Activated CD4-positive, alpha-beta T cell treated with anti-CD3 and anti-CD28 coated beads, Interleukin-2, amount 10 ng/mL, durations not matched to agents 24 days and 14 days (primary cell): Measurements from ENCODE around the gene GLT6D1. TPM values are rescaled to one million over a fixed set of nuclear protein-coding genes. Genes with fewer than 3 reads are reported as not detected.

ENCODE experiments used
- DNase-seq: peaks from one replicate; pipeline ENCODE4 v3.0.0; 2022
- H3K27ac Mint-ChIP-seq: one replicate; pipeline ENCODE4 v1.8.0; 2022; ENCODE audit warnings: mild to moderate bottlenecking, mixed read lengths
- H3K27me3 Mint-ChIP-seq: one replicate; pipeline ENCODE4 v1.8.0; 2022; ENCODE audit warnings: mixed read lengths
- H3K36me3 Mint-ChIP-seq: one replicate; pipeline ENCODE4 v1.8.0; 2022; ENCODE audit warnings: low read depth, mild to moderate bottlenecking, mixed read lengths
- H3K4me1 Mint-ChIP-seq: one replicate; pipeline ENCODE4 v1.8.0; 2021; ENCODE audit warnings: mixed read lengths
- H3K4me3 Mint-ChIP-seq: one replicate; pipeline ENCODE4 v1.8.0; 2022; ENCODE audit warnings: mild to moderate bottlenecking, moderate library complexity, mixed read lengths
- H3K9me3 Mint-ChIP-seq: one replicate; pipeline ENCODE4 v1.8.0; 2021; ENCODE audit warnings: mixed read lengths
- intact Hi-C: fragments of 100-400 bp; cut with micrococcal nuclease; formaldehyde crosslinking; loops from one replicate; pipeline ENCODE4 v1.15.1; 2023
- total RNA-seq: library from RNA; stranded (reverse); gene quantifications from 2 replicates; pipeline ENCODE4 v1.2.3, GENCODE V29; 2022

GLT6D1 gene
- total RNA-seq, 1 donor from 2014 or later: not detected

GRCh38 chr9:135601988-135602387 is 37.4 kb downstream of the GLT6D1 start:
- no peak overlapping the region for H3K27ac Mint-ChIP-seq
- peaks cover 12% of the 10 kb centered on the region for H3K27me3 Mint-ChIP-seq
- H3K36me3 Mint-ChIP-seq: no peaks in the 10 kb centered on the region
- H3K4me3 Mint-ChIP-seq: no peak overlapping the region
- H3K4me1 Mint-ChIP-seq: no peaks in the 10 kb centered on the region
- H3K9me3 Mint-ChIP-seq: no peaks in the 10 kb centered on the region
- intact Hi-C loops: no loop called here
- DNase-seq: no peak

DNA sequence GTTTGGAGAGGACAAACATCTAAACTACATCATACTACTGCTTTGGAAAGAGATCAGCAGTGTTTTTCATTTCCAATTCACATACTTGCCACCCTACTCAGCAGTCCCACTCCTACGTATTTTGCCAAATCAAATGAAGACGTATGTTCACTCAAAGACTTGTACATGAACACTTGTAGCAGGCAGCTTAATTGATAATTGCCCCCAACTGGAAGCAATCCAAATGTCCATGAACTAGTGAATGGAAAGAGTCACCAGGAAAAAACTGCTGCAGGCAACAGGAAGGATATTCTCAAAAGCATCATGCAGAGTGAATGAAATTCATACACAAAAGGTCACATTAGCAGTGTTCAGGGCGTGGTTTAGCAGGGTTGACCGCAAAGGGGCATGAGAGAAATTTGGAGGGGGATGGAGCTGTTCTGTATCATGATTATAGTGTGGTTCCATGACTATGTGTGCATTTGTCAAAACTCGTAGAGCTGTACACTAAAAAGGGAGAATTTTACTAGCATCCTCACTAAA is 39.0 kb downstream of the GLT6D1 start:
- no peak for DNase-seq
- Mint-ChIP-seq H3K4me3 (no peak overlapping the region), H3K36me3 (no peaks in the 10 kb centered on the region), H3K4me1 (no peaks in the 10 kb centered on the region), H3K27ac (no peak overlapping the region), H3K9me3 (no peaks in the 10 kb centered on the region), H3K27me3 (peaks cover 12% of the 10 kb centered on the region)
- intact Hi-C loops: no loop called here

DNA sequence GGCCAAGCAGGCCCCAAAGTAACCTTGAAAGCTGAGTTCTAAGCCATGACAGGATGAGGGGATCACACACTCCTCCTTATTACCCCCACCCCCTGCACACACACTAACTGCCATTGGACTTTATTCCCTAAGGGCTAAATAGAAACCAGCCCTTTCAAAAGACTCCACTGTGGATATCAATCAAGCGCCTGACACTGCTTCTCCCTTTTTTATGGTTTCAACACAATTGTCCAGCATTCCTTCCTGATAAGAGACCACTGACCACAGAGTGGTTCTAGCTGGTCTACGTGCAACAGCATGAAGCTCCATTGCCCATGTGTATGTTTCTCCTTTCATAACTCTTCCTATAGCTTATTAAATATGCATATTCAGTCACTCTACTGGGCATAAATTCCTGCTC is 43.1 kb downstream of the GLT6D1 start:
- Mint-ChIP-seq H3K4me1 (no peaks in the 10 kb centered on the region), H3K27ac (no peak overlapping the region), H3K4me3 (no peak overlapping the region), H3K27me3 (peaks cover 14% of the 10 kb centered on the region), H3K36me3 (no peaks in the 10 kb centered on the region), H3K9me3 (no peaks in the 10 kb centered on the region)
- intact Hi-C loops: no loop called here
- no peak for DNase-seq

GRCh38 chr9:135592625-135593024 is 46.7 kb downstream of the GLT6D1 start:
- no peaks in the 10 kb centered on the region for H3K9me3 Mint-ChIP-seq
- H3K4me3 Mint-ChIP-seq: no peak overlapping the region
- H3K27me3 Mint-ChIP-seq: peaks cover 2% of the 10 kb centered on the region
- intact Hi-C loops: no loop called here
- no peaks in the 10 kb centered on the region for H3K36me3 Mint-ChIP-seq
- H3K4me1 Mint-ChIP-seq: no peaks in the 10 kb centered on the region
- no peak overlapping the region for H3K27ac Mint-ChIP-seq
- no peak for DNase-seq

GRCh38 chr9:135592331-135592590 is 47.1 kb downstream of the GLT6D1 start:
- H3K9me3 Mint-ChIP-seq: no peaks in the 10 kb centered on the region
- intact Hi-C loops: no loop called here
- no peaks in the 10 kb centered on the region for H3K4me1 Mint-ChIP-seq
- no peak overlapping the region for H3K27ac Mint-ChIP-seq
- no peak overlapping the region for H3K4me3 Mint-ChIP-seq
- DNase-seq: no peak
- H3K36me3 Mint-ChIP-seq: no peaks in the 10 kb centered on the region
- peaks cover 2% of the 10 kb centered on the region for H3K27me3 Mint-ChIP-seq

DNA sequence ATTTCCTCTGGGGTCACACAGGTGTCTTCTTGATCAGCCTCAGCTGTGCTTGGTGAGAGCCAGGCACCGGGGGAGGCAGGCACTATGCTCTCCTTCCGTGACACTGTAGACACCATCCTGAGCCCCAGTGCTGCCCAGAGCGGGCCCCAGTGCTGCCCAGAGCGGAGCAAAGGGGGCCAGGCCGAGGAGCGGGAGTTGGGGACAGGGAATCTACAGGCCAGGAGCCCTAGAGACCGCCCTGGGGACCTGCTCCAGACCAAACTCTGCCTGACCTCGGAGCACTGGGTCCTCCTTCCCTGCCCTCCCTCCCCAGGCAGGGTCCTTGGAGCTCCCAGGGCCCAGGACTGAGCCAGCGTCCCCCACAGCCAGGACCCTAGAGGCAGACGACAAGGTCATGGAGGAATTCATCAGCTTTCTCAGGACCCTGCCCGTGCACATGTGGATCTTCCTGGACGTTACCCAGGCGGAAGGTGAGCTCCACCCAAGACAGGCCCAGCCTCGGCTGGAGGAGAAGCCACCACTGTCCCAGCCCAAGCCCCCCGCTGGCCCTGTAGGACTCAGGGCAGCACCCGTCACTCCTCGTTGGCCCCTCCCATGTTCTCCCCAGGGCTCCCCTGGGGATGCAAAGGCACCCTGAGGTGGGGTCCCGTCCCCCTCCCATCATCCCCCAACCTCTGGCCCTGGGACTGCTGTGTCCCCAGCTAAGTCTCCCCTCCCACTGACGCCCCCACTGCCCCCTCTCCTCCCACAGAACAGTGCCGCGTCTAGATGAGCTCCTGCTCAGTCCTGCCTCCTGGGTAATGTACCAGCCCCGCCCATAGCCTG is 47.6 kb downstream of the GLT6D1 start:
- no peak for DNase-seq
- Mint-ChIP-seq H3K4me1 (no peaks in the 10 kb centered on the region), H3K27ac (no peak overlapping the region), H3K27me3 (peaks cover 2% of the 10 kb centered on the region), H3K36me3 (no peaks in the 10 kb centered on the region), H3K9me3 (no peaks in the 10 kb centered on the region), H3K4me3 (no peak overlapping the region)
- intact Hi-C loops: no loop called here

DNA sequence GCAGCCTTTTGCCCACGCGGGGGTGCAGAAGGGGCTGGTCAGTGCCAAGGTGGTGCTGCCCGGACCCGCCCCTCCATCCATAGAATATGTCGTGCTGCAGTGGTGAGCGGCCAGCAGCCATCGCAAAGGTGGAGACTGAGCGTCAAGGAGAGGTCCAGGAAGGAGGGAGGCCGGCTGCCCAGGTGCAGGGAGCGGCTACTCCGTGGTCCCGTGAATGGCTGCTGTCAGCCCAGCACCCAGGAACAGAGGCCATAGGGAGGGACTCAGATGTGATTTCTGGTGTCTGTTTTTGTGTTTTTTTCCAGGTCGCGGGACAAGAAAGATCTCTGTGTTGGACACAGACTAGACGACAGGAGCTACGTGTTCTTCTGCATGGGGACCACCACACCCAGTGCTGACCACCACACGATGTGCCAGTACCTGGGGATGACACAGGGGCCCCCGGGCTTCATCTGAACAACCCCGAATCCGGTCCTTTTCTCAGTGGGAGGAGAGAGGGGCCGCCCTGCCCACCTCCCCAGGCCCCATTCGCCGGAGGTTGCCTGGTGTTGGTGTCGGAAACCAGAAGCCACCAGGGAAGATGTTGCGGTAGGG is 48.8 kb downstream of the GLT6D1 start:
- Mint-ChIP-seq H3K4me1 (no peaks in the 10 kb centered on the region), H3K9me3 (no peaks in the 10 kb centered on the region), H3K36me3 (no peaks in the 10 kb centered on the region), H3K27me3 (peaks cover 2% of the 10 kb centered on the region), H3K27ac (no peak overlapping the region), H3K4me3 (no peak overlapping the region)
- DNase-seq: no peak
- intact Hi-C loops: no loop called here

DNA sequence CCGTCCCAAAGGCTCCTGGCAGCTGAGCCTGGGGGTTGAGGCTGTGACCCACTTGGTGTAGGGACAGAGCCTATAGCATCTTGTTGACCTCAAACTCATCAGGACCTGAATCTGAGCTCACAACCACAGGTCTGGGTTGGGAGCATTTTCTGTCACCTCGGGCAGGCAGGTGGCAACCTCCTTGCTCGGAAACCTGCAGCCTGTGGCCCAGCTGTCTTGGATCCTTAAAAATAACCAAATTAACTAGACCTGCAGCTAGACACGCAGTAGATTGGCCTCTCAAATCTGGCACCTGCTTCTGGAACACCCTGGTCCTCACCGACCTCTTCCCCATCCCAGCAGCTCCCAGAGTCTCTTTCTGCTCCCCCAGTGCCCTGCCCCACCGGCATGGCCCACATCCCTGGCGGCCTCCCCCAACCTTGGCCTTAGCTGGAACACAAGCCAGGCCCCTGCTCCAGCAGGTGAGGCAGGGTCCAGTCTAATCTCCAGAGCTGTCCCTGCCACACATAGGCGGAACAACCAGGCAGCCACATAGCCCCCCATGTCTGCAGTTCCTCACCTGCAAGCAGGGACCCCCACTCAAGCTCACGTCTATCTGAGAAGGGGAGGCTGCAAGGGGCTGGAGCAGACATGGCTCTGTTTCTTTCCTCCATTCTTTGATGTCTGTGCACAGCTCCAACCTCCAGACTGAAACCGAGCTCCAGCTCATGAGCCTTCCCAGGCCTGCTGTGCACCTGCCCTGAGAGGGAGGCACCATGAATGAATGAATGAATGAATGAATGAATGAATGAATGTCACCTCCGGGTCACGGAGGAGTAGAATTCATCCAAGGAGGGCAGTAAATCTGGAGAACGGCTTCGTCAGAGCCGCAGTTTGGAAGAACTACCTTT is 49.5 kb downstream of the GLT6D1 start:
- intact Hi-C loops: no loop called here
- no peaks in the 10 kb centered on the region for H3K9me3 Mint-ChIP-seq
- H3K27ac Mint-ChIP-seq: no peak overlapping the region

GRCh38 chr9:135588886-135589595 is 50.3 kb downstream of the GLT6D1 start:
- intact Hi-C loops: no loop called here
- Mint-ChIP-seq H3K4me3 (no peak overlapping the region), H3K4me1 (no peaks in the 10 kb centered on the region), H3K9me3 (no peaks in the 10 kb centered on the region), H3K27me3 (no peaks in the 10 kb centered on the region), H3K36me3 (no peaks in the 10 kb centered on the region), H3K27ac (no peak overlapping the region)
- no peak for DNase-seq

More for the DNA sequence above, 49.5 kb downstream of the GLT6D1 start:
- no peaks in the 10 kb centered on the region for H3K4me1 Mint-ChIP-seq
- H3K27me3 Mint-ChIP-seq: peaks cover under 1% of the 10 kb centered on the region
- no peak for DNase-seq
- no peak overlapping the region for H3K4me3 Mint-ChIP-seq
- no peaks in the 10 kb centered on the region for H3K36me3 Mint-ChIP-seq

- no peak overlapping the region for H3K27ac Mint-ChIP-seq
- H3K27me3 Mint-ChIP-seq: no peaks in the 10 kb centered on the region
- H3K4me1 Mint-ChIP-seq: no peaks in the 10 kb centered on the region
- no peak for DNase-seq
- no peak overlapping the region for H3K4me3 Mint-ChIP-seq
- no peaks in the 10 kb centered on the region for H3K36me3 Mint-ChIP-seq
- intact Hi-C loops: no loop called here
- no peaks in the 10 kb centered on the region for H3K9me3 Mint-ChIP-seq
Observed at GRCh38 chr9:135588371-135588770, 51.0 kb downstream of the GLT6D1 start.

- Mint-ChIP-seq H3K4me1 (no peaks in the 10 kb centered on the region), H3K9me3 (no peaks in the 10 kb centered on the region), H3K4me3 (no peak overlapping the region), H3K27ac (no peak overlapping the region), H3K27me3 (no peaks in the 10 kb centered on the region), H3K36me3 (no peaks in the 10 kb centered on the region)
- intact Hi-C loops: no loop called here
- no peak for DNase-seq
Observed at GRCh38 chr9:135587658-135588057, 51.7 kb downstream of the GLT6D1 start.

- no peak for DNase-seq
- H3K27me3 Mint-ChIP-seq: no peaks in the 10 kb centered on the region
- H3K36me3 Mint-ChIP-seq: no peaks in the 10 kb centered on the region
- no peaks in the 10 kb centered on the region for H3K4me1 Mint-ChIP-seq
- intact Hi-C loops: no loop called here
- no peak overlapping the region for H3K27ac Mint-ChIP-seq
- H3K9me3 Mint-ChIP-seq: no peaks in the 10 kb centered on the region
- no peak overlapping the region for H3K4me3 Mint-ChIP-seq
Observed at GRCh38 chr9:135586601-135587109, 52.7 kb downstream of the GLT6D1 start.

- no peaks in the 10 kb centered on the region for H3K36me3 Mint-ChIP-seq
- H3K4me1 Mint-ChIP-seq: no peaks in the 10 kb centered on the region
- intact Hi-C loops: no loop called here
- no peak overlapping the region for H3K4me3 Mint-ChIP-seq
- no peaks in the 10 kb centered on the region for H3K9me3 Mint-ChIP-seq
- no peak for DNase-seq
- no peaks in the 10 kb centered on the region for H3K27me3 Mint-ChIP-seq
- H3K27ac Mint-ChIP-seq: no peak overlapping the region
Observed at GRCh38 chr9:135584934-135585333, 54.4 kb downstream of the GLT6D1 start.
